ENCODE results near the gene CDH3.
"Not testable (repeated sequence)": the region's sequence is repeated elsewhere in the genome, so short reads cannot be mapped to it uniquely, and the experiment has no call there.

Gene CDH3

GRCh38 chr16:68707340-68708152 lies 62.4 kb downstream of the CDH3 start:
- no peak overlapping the region for H3K4me3 ChIP-seq (replicated peaks in 1 of 2; ENCODE audit: low read depth in 2 of 2, low read length in 2 of 2)
- peak; percentile 41 to 46 for DNase-seq (ENCODE audit: low read depth in 2 of 2)
- TF ChIP-seq CTCF (IDR thresholded peaks at IDR 0.05; ENCODE audit: low read depth, low read length) = peak; percentile 29

- TF ChIP-seq CTCF (IDR thresholded peaks at IDR 0.05; ENCODE audit: low read depth, low read length) = no peak
- no peak for DNase-seq (ENCODE audit: low read depth in 2 of 2)
- no peak overlapping the region for H3K4me3 ChIP-seq (replicated peaks in 1 of 2; ENCODE audit: low read depth in 2 of 2, low read length in 2 of 2)
Observed at GRCh38 chr16:68710211-68710610, 65.1 kb downstream of the CDH3 start.

- TF ChIP-seq CTCF (IDR thresholded peaks at IDR 0.05; ENCODE audit: low read depth, low read length) = no peak
- DNase-seq (ENCODE audit: low read depth in 2 of 2) = no peak
- H3K4me3 ChIP-seq (replicated peaks in 1 of 2; ENCODE audit: low read depth in 2 of 2, low read length in 2 of 2) = no peak overlapping the region
Observed at GRCh38 chr16:68711421-68712139, 66.5 kb downstream of the CDH3 start.

- DNase-seq (ENCODE audit: low read depth in 2 of 2) = no peak
- no peak overlapping the region for H3K4me3 ChIP-seq (replicated peaks in 1 of 2; ENCODE audit: low read depth in 2 of 2, low read length in 2 of 2)
- no peak for TF ChIP-seq CTCF (IDR thresholded peaks at IDR 0.05; ENCODE audit: low read depth, low read length)
Observed at GRCh38 chr16:68713361-68713760, 68.3 kb downstream of the CDH3 start.

GRCh38 chr16:68715471-68715870 lies 70.4 kb downstream of the CDH3 start:
- TF ChIP-seq CTCF (IDR thresholded peaks at IDR 0.05; ENCODE audit: low read depth, low read length) = no peak
- no peak overlapping the region for H3K4me3 ChIP-seq (replicated peaks in 1 of 2; ENCODE audit: low read depth in 2 of 2, low read length in 2 of 2)
- DNase-seq (ENCODE audit: low read depth in 2 of 2) = no peak

GRCh38 chr16:68716516-68716915 lies 71.4 kb downstream of the CDH3 start:
- not testable (repeated sequence) for DNase-seq (ENCODE audit: low read depth in 2 of 2); H3K4me3 ChIP-seq (replicated peaks in 1 of 2; ENCODE audit: low read depth in 2 of 2, low read length in 2 of 2)

GRCh38 chr16:68717684-68718083 lies 72.6 kb downstream of the CDH3 start:
- no peak for DNase-seq (ENCODE audit: low read depth in 2 of 2)
- no peak for TF ChIP-seq CTCF (IDR thresholded peaks at IDR 0.05; ENCODE audit: low read depth, low read length)

More at GRCh38 chr16:68717684-68718083, 72.6 kb downstream of the CDH3 start:
- H3K4me3 ChIP-seq (replicated peaks in 1 of 2; ENCODE audit: low read depth in 2 of 2, low read length in 2 of 2) = no peak overlapping the region
